Stimulated activated CD4-positive, alpha-beta T cell treated with anti-CD3 and anti-CD28 coated beads, Interleukin-15, amount 100 ng/mL, for 24 hours (primary cell): ENCODE results near the gene IRF4.

ENCODE experiments used
- DNase-seq: peaks from one replicate; pipeline ENCODE4 v3.0.0-alpha.2; 2020

Gene IRF4

GRCh38 chr6:382883-383810 is 8.4 kb upstream of the IRF4 start:
- DNase-seq: no peak

GRCh38 chr6:383856-384255 is 7.7 kb upstream of the IRF4 start:
- DNase-seq: no peak

- DNase-seq: no peak
These were observed 6.7 kb upstream of the IRF4 start for GRCh38 chr6:384898-385297.

- no peak for DNase-seq
These were observed 5.9 kb upstream of the IRF4 start for GRCh38 chr6:385614-386013.

- no peak for DNase-seq
These were observed 4.8 kb upstream of the IRF4 start for GRCh38 chr6:386688-387266.

GRCh38 chr6:387293-387741 is 4.2 kb upstream of the IRF4 start:
- DNase-seq: no peak

- no peak for DNase-seq
These were observed 3.2 kb upstream of the IRF4 start for GRCh38 chr6:388202-388903.

- DNase-seq: no peak
These were observed 2.4 kb upstream of the IRF4 start for GRCh38 chr6:389143-389542.

GRCh38 chr6:389622-390021 is 1.9 kb upstream of the IRF4 start:
- no peak for DNase-seq

GRCh38 chr6:390914-391558 is 516 bp upstream of the IRF4 start:
- peak; percentile 70 for DNase-seq

- DNase-seq: peak; percentile 60
These were observed 1.2 kb downstream of the IRF4 start for GRCh38 chr6:392441-393390.

- peak; percentile 66 for DNase-seq
These were observed 2.1 kb downstream of the IRF4 start for GRCh38 chr6:393391-394221.

GRCh38 chr6:394641-395289 is 3.2 kb downstream of the IRF4 start:
- DNase-seq: no peak

GRCh38 chr6:395432-396125 is 4.0 kb downstream of the IRF4 start:
- DNase-seq: no peak

GRCh38 chr6:396126-396520 is 4.6 kb downstream of the IRF4 start:
- no peak for DNase-seq

- no peak for DNase-seq
These were observed 5.5 kb downstream of the IRF4 start for GRCh38 chr6:397056-397455.

GRCh38 chr6:397604-398003 is 6.1 kb downstream of the IRF4 start:
- no peak for DNase-seq

GRCh38 chr6:398065-398464 is 6.5 kb downstream of the IRF4 start:
- no peak for DNase-seq

GRCh38 chr6:398558-399078 is 7.1 kb downstream of the IRF4 start:
- no peak for DNase-seq
